Amniotic stem cell (primary cell): ENCODE results near the gene EHD4.

Experiments
- DNase-seq: peaks from one replicate; lab custom pipeline; 2025; lab: John Stamatoyannopoulos, UW

The EHD4 gene

GRCh38 chr15:41994772-41995475, 22.6 kb upstream of the EHD4 start:
- DNase-seq: no peak

GRCh38 chr15:41994171-41994650, 21.9 kb upstream of the EHD4 start:
- DNase-seq: no peak

GRCh38 chr15:41993472-41994170, 21.3 kb upstream of the EHD4 start:
- no peak for DNase-seq

GRCh38 chr15:41992803-41993190, 20.4 kb upstream of the EHD4 start:
- DNase-seq: no peak

- no peak for DNase-seq
These were observed 19.9 kb upstream of the EHD4 start for GRCh38 chr15:41992151-41992802.

- DNase-seq: no peak
These were observed 18.3 kb upstream of the EHD4 start for GRCh38 chr15:41990691-41991090.

- no peak for DNase-seq
These were observed 17.9 kb upstream of the EHD4 start for GRCh38 chr15:41990243-41990605.

- DNase-seq: peak; percentile 34
These were observed 17.4 kb upstream of the EHD4 start for GRCh38 chr15:41989573-41990242.

- DNase-seq: no peak
These were observed 16.7 kb upstream of the EHD4 start for GRCh38 chr15:41988896-41989572.

- DNase-seq: no peak
These were observed 15.5 kb upstream of the EHD4 start for GRCh38 chr15:41987925-41988275.

GRCh38 chr15:41987246-41987924, 15.0 kb upstream of the EHD4 start:
- DNase-seq: no peak

GRCh38 chr15:41985236-41986160, 13.1 kb upstream of the EHD4 start:
- no peak for DNase-seq

- DNase-seq: no peak
These were observed 12.3 kb upstream of the EHD4 start for GRCh38 chr15:41984622-41985021.

GRCh38 chr15:41983621-41984571, 11.5 kb upstream of the EHD4 start:
- DNase-seq: no peak

- no peak for DNase-seq
These were observed 10.9 kb upstream of the EHD4 start for GRCh38 chr15:41983221-41983620.

- DNase-seq: no peak
These were observed 10.0 kb upstream of the EHD4 start for GRCh38 chr15:41982133-41982930.

- DNase-seq: no peak
These were observed 9.2 kb upstream of the EHD4 start for GRCh38 chr15:41981371-41982132.
